Activated T-cell treated with anti-CD3 and anti-CD28 coated beads for 4 hours (primary cell): ENCODE results near the gene SHC3.
"Not testable (repeated sequence)": the region's sequence is repeated elsewhere in the genome, so short reads cannot be mapped to it uniquely, and the experiment has no call there.

Source experiments
- DNase-seq: peaks from one replicate; pipeline ENCODE4 v3.0.0-alpha.2; 2020

The SHC3 gene

GRCh38 chr9:89177944-89178829 is at the start of gene SHC3:
SHC3 (minus strand) TSS chr9:89178818; CDS start chr9:89178460, 358 bp downstream.
- DNase-seq: no peak

- DNase-seq: no peak
Observed at GRCh38 chr9:89225991-89226471, 47.4 kb upstream of the SHC3 start.

GRCh38 chr9:89225587-89225986 is 47.0 kb upstream of the SHC3 start:
- no peak for DNase-seq

- no peak for DNase-seq
Observed at GRCh38 chr9:89225036-89225435, 46.4 kb upstream of the SHC3 start.

GRCh38 chr9:89224633-89225032 is 46.0 kb upstream of the SHC3 start:
- no peak for DNase-seq

GRCh38 chr9:89223396-89223977 is 44.9 kb upstream of the SHC3 start:
- no peak for DNase-seq

- no peak for DNase-seq
Observed at GRCh38 chr9:89219637-89220036, 41.0 kb upstream of the SHC3 start.

GRCh38 chr9:89218040-89218928 is 39.7 kb upstream of the SHC3 start:
- DNase-seq: no peak

GRCh38 chr9:89215342-89215741 is 36.7 kb upstream of the SHC3 start:
- no peak for DNase-seq

GRCh38 chr9:89213396-89213880 is 34.8 kb upstream of the SHC3 start:
- DNase-seq: no peak

GRCh38 chr9:89212171-89212570 is 33.6 kb upstream of the SHC3 start:
- no peak for DNase-seq

- DNase-seq: not testable (repeated sequence)
Observed at GRCh38 chr9:89209311-89209710, 30.7 kb upstream of the SHC3 start.

- DNase-seq: no peak
Observed at GRCh38 chr9:89207026-89207425, 28.4 kb upstream of the SHC3 start.

- no peak for DNase-seq
Observed at GRCh38 chr9:89204801-89205200, 26.2 kb upstream of the SHC3 start.

- DNase-seq: no peak
Observed at GRCh38 chr9:89195131-89195797, 16.6 kb upstream of the SHC3 start.

GRCh38 chr9:89194421-89195130 is 16.0 kb upstream of the SHC3 start:
- no peak for DNase-seq

- DNase-seq: no peak
Observed at GRCh38 chr9:89191004-89191403, 12.4 kb upstream of the SHC3 start.

- DNase-seq: no peak
Observed at GRCh38 chr9:89189215-89189614, 10.6 kb upstream of the SHC3 start.

- DNase-seq: no peak
Observed at GRCh38 chr9:89187950-89188349, 9.3 kb upstream of the SHC3 start.

- no peak for DNase-seq
Observed at GRCh38 chr9:89187541-89187940, 8.9 kb upstream of the SHC3 start.

- DNase-seq: no peak
Observed at GRCh38 chr9:89186960-89187359, 8.3 kb upstream of the SHC3 start.

- no peak for DNase-seq
Observed at GRCh38 chr9:89185980-89186379, 7.4 kb upstream of the SHC3 start.
